Caki2 (cell line): Measurements from ENCODE around the gene ALKAL2. TPM values are rescaled to one million over a fixed set of nuclear protein-coding genes. Genes with fewer than 3 reads are reported as not detected.

Source experiments
- DNase-seq: peaks from one replicate; pipeline ENCODE4 v3.0.0-alpha.2; 2015; ENCODE audit warnings: low read depth
- in situ Hi-C: cut with HindIII; loops from 2 replicates; pipeline ENCODE4 v1.10.0; 2016; ENCODE audit warnings: low sequenced_read_pairs, low pct_unique_long_range_greater_than_20kb, mixed read lengths
- total RNA-seq: library from RNA; depleted of rRNA; stranded (reverse); fragments of >200 nt; shearing (Covaris generic); gene quantifications from 2 replicates; pipeline ENCODE4 v1.2.3, GENCODE V29; 2014; ENCODE audit warnings: low replicate concordance

Gene ALKAL2
- total RNA-seq, 1 experiment from 2014 or later, result 2.0 TPM

DNA sequence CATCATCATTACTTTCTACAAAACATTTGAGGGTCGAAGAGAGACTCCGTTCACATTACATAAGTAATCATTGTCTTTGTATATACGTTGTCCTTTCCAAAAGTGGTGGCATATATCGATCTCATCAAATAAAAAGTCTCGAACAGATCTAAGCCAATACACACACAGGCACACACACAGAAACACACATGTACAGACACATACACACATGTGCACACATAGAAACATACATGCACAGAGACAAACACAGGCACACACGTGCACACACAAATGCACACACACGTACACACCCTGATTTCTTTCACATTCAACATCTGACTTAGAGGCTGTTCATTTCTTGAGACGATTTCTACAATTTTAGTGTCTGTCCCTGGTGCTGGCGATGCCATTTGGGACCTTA lies 17.5 kb upstream of the ALKAL2 start:
- DNase-seq, result no peak
- in situ Hi-C loops, result no loop called here

DNA sequence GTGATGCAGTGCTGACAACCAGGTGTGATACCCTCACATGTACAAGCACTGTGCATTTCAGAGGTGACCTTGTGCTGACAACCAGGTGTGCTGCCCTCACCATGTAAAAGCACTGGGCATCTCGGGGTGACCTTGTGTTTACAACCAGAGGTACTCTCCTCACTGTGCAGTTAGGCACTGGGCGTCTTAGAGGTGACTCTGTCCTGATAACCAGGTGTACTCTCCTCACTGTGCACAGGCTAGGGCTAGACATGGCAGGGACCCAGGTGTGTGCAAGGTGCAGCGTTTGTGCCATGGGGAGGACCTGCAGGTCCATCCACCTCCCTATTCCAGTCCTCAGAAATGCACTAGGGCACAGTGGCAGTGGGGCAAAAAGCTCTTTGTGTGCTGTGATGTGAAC lies 8.5 kb upstream of the ALKAL2 start:
- in situ Hi-C loops, result no loop called here
- no peak for DNase-seq

DNA sequence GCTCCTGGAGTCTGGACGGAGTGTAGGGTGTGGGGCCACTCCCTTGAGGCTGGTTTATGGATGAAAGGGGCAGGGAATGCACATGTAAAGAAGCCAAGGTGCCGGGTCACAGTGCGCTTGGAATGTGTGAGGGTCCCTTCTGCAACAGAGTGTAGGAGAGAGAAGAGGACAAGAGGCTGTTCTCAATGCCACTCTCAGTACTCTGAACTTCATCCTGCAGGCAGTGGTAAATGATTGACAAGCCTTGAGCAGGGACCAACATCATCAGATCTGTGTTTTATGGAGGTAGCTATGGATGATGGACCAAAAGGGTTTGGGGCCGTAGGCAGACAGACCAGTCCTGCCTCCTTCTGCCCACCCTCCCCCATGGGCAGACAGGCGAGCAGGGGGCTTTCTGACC lies 7.2 kb upstream of the ALKAL2 start:
- in situ Hi-C loops, result no loop called here

DNA sequence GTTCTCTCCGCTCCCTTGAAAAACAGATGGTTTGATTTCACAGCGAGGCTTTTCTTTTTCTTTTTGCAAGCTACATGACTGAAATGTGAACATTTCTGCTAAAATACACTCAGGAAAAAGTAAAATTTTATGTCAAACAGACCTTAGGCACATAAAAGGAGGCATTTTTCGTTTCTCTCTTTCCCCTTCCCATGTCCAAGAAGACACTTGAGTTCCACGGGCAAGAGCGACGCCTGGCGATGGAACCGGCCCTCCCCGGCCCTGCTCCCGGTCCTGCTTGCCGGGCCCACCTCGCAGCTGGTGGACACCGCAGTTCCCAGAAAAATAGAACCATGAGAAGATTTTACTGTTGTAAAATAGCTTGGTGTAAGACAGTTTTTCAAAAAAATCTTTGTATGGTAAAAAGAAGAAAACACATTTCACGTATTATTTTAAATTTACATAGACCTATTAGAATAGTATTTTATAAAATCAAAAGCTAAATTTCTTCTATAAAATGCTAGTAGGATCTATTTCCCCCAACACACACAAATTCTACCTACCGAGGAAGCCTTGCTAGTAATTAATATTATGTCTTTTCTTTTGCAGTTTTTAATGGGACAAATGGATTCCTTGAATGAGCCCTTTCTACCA lies 2.3 kb upstream of the ALKAL2 start:
- DNase-seq, result no peak
- in situ Hi-C loops, result no loop called here

More for the DNA sequence above, 7.2 kb upstream of the ALKAL2 start:
- DNase-seq, result no peak

DNA sequence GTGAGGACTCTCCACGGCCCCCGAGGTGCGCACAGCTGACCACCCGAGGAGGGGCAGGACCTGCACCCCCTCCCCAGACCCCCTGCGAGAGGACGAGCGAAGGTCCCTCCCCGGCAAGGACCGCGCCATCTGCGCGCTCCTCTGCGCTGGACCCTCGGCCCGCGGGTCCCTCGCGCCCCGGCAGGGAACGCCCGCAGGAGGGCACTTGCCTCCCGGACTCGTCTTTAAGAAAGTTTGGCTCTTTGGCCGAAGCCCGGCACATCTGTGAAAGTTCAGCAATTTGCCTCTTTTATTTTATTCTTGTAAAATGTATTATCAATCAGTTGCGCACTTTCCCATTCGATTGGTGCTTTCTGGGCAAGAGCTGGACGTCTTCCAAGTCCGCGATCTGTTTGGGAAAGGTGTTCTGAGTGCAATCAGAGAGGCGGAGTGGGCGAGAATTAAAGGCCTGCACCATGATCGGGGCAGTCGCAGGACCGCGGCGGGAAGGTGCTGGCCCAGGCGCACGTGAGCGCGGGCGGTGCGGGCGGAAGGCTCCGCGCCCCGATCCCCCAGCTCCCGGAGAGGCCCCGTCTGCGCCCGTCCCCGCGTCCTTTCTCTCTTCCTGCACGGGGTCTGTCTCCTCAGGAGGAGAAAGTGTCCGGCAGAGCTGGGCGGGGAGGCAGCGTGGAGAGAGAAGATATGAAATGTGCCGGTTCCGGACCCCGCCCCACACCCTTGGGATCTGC lies 1.6 kb upstream of the ALKAL2 start:
- in situ Hi-C loops, result no loop called here
- no peak for DNase-seq

DNA sequence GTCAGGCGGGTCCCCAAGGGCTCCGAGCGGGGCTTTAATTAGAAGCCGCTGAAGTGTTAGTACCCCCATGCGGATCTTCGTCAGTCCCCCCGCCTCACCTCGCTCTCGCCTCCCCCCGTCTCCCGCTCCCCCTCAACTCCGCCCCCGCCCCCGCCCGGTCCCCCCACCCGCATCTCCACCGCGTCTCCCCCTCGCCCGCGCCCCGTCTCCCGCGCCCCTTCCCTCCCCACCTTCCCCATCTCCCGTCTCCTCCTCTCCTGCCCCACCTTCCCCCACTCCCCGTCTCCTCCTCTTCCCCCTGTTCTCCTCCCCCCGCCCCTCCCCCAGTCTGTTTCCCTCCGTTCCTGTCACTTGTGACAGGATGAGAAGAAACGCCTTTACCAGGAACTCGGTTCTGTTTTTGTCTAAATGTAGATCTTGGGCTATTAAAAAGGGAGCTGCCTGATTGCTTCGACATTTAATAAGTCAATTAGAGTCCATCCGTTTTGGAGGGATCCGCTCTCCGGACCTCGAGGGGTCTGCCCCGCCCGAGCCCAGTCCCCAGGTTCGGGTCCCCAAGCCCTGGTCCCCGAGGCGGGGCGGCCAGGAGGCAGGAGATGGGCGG lies 969 bp upstream of the ALKAL2 start:
- DNase-seq, result no peak
- in situ Hi-C loops, result no loop called here

DNA sequence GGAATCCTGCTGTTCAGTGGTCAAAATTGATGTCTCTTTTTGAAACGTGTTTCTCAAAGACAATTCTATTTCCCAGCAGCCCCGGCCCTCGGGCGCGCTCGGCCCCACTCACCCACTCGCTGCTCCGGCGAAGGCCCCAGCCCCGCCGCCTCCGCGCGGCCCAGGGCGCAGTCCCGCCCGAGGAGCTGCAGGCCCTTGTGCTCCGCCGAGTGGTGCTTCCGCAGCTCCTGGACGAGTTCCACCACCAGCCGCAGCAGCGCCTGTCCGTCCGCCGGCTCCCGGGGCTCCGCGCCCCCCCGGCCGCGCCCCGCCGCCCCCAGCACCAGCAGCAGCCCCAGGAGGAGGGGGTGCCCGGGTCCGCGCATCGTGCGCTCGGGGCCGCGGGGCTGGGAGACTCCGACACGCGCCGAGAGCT lies 413 bp downstream of the ALKAL2 start:
- in situ Hi-C loops, result no loop called here
- no peak for DNase-seq

DNA sequence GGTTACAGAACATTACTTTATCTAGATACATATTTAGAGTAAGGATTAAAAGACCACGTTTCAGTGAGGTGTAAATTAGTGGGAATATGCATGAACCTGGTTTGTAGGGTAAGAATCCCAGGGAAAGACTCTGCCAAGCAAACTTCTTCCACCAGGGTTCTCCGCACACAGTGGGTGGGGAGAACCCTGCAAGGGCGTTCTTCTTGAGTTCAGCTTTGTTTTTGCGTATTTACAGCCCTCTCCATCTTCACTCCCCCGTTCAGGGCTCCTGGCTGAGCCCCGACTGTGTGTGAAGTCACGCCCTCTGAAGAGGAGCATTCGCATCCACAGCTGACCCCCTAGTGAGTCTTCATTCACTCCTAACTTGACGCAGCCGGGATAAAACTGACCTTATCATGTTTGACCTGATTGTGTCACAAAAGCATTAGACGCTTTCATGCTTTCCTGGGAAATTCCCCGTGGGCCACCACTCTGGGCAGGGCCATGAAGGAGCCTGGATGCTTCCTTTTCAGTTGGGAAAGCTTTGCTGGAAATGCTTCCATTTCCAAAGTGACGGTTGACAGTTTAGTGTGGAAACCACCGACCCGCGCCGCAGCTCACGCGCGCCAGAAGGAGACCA lies 1.0 kb downstream of the ALKAL2 start:
- DNase-seq, result no peak
- in situ Hi-C loops, result no loop called here

DNA sequence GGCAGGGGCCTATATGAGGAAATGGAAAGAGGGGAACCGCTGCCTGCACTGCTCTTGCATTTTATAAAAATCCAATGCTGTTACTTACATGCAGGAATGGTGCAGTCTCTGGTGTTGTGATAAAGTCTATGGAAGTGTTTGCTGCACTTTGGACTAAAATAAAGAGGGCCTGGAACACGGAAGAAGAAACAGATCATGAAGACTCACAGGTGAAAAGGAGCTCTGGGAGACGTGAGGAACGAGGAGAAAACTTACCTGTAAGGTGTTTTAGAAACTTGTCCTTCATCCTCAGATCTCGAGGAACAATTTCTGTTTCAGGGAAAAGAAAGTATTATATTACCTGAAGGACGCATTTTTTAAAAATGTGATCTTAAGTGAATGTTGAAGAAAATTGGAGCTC lies 1.9 kb downstream of the ALKAL2 start:
- no peak for DNase-seq

DNA sequence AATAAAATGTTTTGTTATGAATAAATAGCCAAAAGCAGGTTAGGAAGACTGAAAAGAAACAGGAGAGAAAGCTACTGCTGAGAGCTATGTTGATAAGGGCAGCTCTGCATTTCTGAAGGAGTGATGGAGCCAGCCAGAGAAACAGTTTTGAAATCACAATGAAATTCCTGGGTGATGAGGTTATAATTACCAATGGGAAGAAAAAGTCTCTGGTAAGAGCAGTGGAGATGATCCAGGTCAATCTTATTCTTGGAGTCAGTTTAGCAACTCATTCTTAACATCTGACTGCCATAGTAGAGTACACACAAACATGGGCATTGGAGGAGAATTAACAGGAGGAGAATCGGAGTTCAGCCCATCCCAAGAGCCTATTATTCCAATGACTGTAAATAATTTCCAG lies 2.4 kb downstream of the ALKAL2 start:
- in situ Hi-C loops, result no loop called here
- peak; percentile 48 for DNase-seq

More for the DNA sequence above, 1.9 kb downstream of the ALKAL2 start:
- in situ Hi-C loops, result no loop called here

DNA sequence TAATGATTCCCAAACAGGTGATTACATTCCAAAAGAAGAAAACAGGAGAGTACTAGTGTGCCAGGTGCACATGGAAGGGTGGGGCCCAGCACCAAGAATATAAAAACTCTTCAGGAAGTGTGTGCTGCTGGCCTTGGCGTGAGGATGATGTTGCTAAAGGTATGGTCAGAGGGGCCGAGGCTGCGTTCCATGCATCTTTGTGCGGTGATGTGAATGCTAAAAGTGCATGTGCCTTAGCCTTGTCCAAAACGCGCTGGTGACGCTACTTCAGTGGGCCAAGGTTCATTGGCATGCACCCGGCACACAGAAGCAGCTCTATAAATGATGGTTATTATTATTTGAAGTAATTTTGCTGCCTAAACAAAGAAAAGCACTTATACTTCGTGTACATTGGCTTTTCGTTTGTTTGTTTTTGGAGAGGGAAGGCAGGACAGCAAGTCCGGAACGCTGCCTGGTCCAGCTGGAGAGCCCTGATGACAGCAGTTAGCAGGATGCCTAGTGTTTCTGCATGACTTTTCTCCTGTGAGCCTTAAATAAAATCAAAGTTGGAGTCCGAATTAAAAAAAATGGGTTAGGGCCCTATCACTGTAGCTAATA lies 2.9 kb downstream of the ALKAL2 start:
- in situ Hi-C loops, result no loop called here
- no peak for DNase-seq

DNA sequence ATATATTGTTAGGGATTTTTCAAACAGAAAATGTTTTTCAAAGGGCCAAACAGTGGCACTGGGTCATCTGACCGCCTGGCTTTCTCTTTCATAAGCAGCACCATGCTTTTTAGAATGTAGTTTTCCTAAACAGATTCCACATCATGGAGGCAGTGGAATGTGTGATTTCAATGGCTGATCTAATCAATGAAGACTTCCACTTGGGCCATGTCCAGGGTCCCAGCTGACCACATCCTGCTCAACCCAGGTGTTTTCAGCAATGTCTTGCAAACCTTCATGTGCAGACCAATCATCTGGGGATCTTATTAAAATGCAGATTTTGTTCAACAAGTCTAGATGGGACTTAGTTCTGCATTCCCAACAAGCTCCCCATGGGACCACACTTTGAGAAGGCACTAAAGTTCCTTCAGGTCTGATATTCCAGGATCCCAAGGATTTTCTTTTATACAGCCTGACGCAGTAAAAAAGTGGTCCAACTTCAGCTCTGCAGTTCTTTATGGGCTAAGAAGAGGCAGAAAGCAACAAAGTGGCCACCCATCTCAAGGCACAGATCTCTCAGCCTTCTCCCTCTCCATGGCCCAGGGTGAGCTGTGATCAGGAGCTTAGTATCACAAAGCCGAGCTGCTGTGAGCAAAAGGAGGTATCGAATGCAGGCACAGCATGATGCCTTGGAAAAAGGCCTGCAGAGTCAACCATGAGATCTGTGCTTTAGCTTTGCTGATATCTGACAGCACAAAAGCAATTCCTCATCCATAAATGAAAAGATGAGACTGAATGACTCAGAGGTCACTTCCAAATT lies 3.7 kb downstream of the ALKAL2 start:
- no peak for DNase-seq
- in situ Hi-C loops, result no loop called here

DNA sequence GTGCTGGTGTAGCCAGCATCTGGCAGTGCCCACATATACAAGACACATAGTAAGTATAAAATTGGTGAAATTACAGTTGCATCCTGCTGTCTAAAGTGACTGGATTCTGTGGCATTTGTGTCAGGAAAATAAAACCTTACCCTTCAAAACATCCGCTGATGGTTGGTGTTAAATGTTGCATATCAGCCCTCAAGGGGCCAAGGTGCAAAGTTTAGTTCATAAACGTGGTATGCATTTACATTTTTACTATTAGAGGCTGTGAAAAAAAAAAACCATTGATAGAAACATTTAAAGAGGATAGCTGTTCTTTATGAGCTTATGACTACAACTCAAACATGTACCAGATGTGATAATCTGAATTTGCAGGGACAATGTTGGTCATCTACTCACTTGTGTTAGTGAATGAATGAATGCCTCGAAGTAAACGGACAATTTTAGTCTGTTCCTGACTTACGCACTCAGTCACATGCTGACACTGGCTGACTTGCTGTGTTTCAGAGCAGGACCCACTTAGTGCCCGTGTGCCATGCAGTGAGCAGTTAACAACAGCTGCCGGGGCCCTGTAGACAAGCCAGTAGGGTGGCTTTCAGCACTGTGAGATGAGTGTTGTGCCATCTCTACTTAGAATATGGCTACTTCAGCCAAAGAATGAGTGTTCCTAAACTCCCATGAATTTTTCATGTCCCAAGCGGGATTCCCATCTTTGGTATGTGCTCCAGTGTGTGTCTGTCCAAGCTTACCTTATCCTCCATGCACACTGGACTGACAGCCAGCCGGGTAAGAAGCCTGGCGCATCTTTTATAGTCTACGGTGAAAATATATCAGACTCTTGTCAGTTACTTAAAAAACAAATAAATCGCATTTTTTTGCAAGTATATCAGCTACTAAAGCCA lies 5.3 kb downstream of the ALKAL2 start:
- no peak for DNase-seq
- in situ Hi-C loops, result no loop called here

DNA sequence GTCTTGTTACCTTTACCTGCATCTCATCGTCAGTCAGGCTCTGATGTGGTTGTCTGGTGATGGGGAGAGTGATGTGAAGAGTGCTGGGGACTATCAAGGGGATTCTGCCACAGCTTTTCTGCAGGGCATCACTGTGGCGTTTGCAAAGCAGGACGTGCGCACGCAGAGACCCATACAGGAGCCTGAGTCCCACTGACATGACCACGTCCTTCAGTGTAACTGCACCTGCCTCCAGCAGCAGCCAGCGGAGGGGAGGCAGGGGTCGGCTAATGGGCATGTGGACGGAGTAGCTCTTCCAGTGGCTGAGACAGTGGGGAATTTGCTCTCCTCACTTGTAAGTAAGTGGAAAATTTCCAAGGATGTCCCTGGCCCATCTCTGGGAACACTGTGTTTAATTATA lies 6.5 kb downstream of the ALKAL2 start:
- DNase-seq, result no peak
- in situ Hi-C loops, result no loop called here

DNA sequence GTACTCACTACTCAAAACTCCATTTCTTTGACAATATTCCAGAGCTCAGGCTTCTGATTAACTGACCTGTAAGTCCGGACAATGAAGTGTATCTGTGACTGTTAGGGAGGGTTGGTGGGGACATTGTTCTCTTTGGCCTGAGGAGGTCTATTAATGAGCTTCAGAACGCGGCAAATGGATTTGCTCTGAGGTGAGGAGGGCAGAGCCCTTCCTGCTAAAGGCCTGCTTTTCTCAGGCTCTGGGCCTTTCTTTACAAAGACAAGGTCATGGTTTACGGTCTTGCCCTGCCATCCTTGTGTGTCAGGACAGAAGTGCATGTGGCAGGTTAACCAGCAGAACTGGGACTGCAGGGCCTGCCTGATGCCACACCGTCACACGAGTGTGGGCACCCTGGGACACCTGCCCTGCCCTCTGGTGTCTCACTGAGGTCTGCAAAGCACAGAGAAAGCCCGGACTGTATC lies 7.2 kb downstream of the ALKAL2 start:
- in situ Hi-C loops, result no loop called here
- no peak for DNase-seq

DNA sequence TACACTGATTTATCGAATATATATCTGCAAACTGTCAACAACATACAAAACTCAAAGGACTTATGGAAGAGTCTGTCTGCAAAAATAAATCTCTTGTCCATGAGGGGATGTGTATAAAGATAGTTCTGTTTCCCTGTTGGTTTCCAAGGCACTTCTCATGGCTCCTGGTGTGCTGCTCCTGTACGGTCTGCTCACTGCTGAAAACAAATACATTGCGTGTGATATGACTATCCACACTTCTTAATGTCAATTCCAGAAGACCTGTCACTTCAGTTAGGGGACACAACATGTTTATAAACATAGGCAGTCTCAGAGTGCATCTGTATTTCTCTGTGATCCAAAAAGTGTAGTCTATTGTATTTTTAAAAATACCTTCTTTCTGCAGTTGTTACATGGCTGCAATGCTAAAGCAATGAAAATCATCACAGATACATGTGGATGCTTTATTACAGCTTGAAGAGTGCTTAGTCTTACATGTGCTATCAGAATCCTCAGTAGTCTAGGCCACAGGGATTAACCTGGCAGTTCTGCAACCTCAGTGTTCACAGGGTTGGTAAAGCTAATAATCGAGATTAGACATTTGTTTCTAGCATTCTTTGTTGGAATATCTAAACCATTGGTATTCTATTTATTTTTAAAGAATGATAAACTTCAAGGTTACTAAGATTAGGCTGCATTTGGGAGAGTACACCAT lies 7.8 kb downstream of the ALKAL2 start:
- in situ Hi-C loops, result no loop called here
- DNase-seq, result no peak

DNA sequence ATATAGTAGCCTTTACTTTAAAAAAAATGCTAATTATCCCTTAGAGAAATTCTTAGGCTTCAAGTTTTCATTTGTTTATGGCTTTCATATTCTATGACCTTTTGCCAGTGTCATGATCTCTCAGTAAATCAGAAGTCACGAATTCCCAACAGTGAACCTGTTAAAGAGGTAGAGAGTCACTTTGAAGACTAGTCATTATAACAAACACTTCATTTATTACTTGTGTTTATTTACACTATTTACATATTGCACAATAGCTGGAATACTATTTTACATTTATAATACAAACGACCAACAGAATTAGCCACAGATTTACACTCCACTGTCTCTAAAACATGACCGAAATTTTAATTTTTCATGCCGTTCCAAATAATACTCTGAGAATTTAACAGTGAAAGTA lies 8.5 kb downstream of the ALKAL2 start:
- in situ Hi-C loops, result no loop called here
- DNase-seq, result no peak
